Aorta (tissue), 5 donors: ENCODE data around the gene DVL1. TPM values are rescaled to one million over a fixed set of nuclear protein-coding genes. Genes with fewer than 3 reads are reported as not detected.
"Not testable (repeated sequence)": the region's sequence is repeated elsewhere in the genome, so short reads cannot be mapped to it uniquely, and the experiment has no call there.

Source experiments
- ATAC-seq: fragments of 200-7000 bp; cut with Tn5 transposase; one replicate; pipeline ENCODE4 v1.9.1; 2022; ENCODE audit warnings: moderate library complexity; ENCODE audit not compliant: low FRiP score
- DNase-seq, 2 donors: peaks; one replicate each; pipeline ENCODE4 v3.0.0-alpha.2; 2020
- H3K27ac ChIP-seq, 2 donors: one replicate each; pipeline ENCODE4 v1.5.1; 2013; ENCODE audit warnings: low read length in 2 of 2, mild to moderate bottlenecking in 2 of 2, moderate library complexity in 2 of 2, control low read depth in 1 of 2, inconsistent platforms in 1 of 2, low read depth in 1 of 2
- H3K27me3 ChIP-seq, 2 donors: one replicate each; pipeline ENCODE4 v1.6.1; 2013; ENCODE audit warnings: control low read depth in 1 of 2, low read length in 1 of 2, mild to moderate bottlenecking in 1 of 2, moderate library complexity in 1 of 2; ENCODE audit not compliant: insufficient read depth in 2 of 2, control insufficient read depth in 1 of 2
- H3K36me3 ChIP-seq, 2 donors: one replicate each; pipeline ENCODE4 v1.6.1; 2013; ENCODE audit warnings: control low read depth in 1 of 2, low read length in 1 of 2, mild to moderate bottlenecking in 1 of 2; ENCODE audit not compliant: insufficient read depth in 2 of 2, control insufficient read depth in 1 of 2
- H3K4me1 ChIP-seq, 2 donors: one replicate each; pipeline ENCODE4 v1.6.1; 2013; ENCODE audit warnings: low read length in 2 of 2, control low read depth in 1 of 2, mild to moderate bottlenecking in 1 of 2, moderate library complexity in 1 of 2; ENCODE audit not compliant: insufficient read depth in 2 of 2, control insufficient read depth in 1 of 2
- H3K4me3 ChIP-seq, 2 donors: one replicate each; pipeline ENCODE4 v1.5.1; 2013; ENCODE audit warnings: low read length in 2 of 2, control low read depth in 1 of 2, mild to moderate bottlenecking in 1 of 2
- H3K9me3 ChIP-seq: one replicate; pipeline ENCODE4 v1.6.1; 2013; ENCODE audit warnings: mild to moderate bottlenecking, low read length; ENCODE audit not compliant: control insufficient read depth
- WGBS, 2 donors: extraction: QIAGEN DNeasy Blood & Tissue Kit; methylation state at CpG; one replicate each; pipeline ENCODE4 v1.1.7; 2013; 5-methylcytosine and 5-hydroxymethylcytosine counted together
- intact Hi-C, 2 donors: fragments of 100-400 bp; cut with DNase I; formaldehyde crosslinking; loops; one replicate each; pipeline versions ENCODE4 v1.14.2 to v1.15.0; 2022
- polyA plus RNA-seq, 2 donors: library from polyadenylated mRNA; stranded (reverse); fragments of 200-250 nt; gene quantifications; one replicate each; pipeline ENCODE4 v1.2.3, GENCODE V29; 2013
- total RNA-seq, 2 donors: library from RNA; stranded (reverse); fragmentation: NEBNext Ultra II Directional; extraction: Animal tissue kit (Norgen Biotek cat#: 25700); gene quantifications; one replicate each; pipeline ENCODE4 v1.2.1, GENCODE V29; 2021
- donor health status: healthy with polysubstance abuse.
- donor health status: Bipolar disorder and iron deficiency.
- donor health status: DM: no; HTN: no; CAD: no.
- donor health status: DM: no; HTN: no; CAD: no.
- donor health status: DM: yes; HTN: yes; CAD: no.

Gene DVL1
- total and polyA plus RNA-seq, 4 donors: 21.2 to 71.9 (median 51.2) TPM

DNA sequence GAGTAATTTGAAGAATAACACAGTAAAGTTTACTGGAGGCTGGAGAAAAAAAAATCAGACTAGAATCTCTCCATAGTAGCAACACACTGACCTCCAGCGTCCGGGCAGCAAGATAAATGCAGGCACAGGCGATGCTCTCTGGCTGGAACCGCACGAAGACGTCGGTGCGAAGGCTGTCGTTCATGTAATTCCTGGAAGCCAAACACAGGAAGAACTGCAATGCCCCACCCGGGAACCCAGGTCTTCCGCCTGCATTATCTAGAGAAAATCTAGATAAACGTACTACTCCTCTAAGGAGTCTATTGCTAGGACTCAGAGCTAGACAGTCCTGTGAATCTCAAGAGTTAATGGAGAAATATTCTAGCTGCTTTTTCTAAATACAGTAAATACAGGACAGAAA, 41.5 kb upstream of the DVL1 start:
- WGBS, 2 donors: 88 to 90% methylated on average over 12 of the region's 12 CpGs
- Histone ChIP-seq H3K27me3 (no peaks in the 10 kb centered on the region), H3K4me1 (no peaks in the 10 kb centered on the region), H3K36me3 (peaks cover 3 to 27% of the 10 kb centered on the region in 2 donors), H3K4me3 (no peak overlapping the region), H3K9me3 (no peaks in the 10 kb centered on the region), H3K27ac (no peak overlapping the region)
- DNase-seq (no peak), ATAC-seq (no peak)
- intact Hi-C loops: no loop called here

GRCh38 chr1:1388078-1388472, 38.9 kb upstream of the DVL1 start:
- WGBS, 2 donors: 95 to 98% methylated on average over 16 of the region's 16 CpGs
- DNase-seq: no peak
- intact Hi-C loops: no loop called here
- Histone ChIP-seq H3K4me1 (no peaks in the 10 kb centered on the region), H3K36me3 (peaks cover 3 to 23% of the 10 kb centered on the region in 2 donors), H3K27ac (no peak overlapping the region), H3K4me3 (no peak overlapping the region), H3K9me3 (no peaks in the 10 kb centered on the region), H3K27me3 (no peaks in the 10 kb centered on the region)
- ATAC-seq: no peak

DNA sequence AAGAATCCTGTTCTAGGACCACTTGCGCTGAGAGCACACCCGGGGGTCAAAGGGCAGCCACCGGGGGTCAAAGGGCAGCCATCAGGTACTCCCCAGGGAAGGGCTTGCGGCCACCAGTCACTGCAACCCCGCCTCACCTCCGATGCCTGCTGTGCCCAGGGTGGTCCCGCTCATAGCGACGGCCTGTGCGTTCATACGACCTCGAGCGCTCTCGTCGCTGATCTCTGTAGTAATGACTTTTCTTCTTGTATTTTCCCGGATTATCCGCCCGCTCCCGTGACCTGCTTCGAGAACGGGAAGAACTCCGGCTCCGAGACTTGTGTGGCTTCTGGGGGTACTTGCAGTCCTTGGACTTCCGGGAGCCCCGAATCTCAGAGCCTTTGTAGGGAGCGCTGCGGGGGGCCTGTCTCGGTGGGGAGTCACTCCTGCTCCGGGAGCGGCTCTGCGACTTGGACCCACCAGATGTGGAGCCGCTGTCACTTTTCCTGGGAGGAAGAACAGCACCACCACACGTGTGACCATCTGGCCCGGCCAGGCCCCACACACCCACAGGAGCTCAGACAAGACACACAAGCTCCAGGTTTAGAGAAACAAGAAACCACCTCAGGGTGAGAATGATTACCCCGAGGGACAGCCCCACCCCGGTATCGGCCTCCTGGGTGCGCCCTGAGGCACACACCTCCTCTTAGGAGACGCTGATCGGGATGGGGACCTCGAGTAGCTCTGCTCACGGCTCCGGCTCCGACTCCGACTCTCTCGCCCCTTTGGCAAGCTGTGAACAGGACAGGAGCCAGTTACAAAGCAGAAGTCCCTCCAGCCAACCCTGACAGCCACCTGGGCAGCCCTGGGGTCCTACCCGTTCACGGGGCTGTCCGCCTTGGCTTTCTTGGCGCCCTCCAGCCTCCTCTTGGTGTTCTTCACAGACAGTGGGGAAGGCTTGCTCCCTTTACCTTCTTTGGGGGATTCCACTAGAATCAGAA, 38.2 kb upstream of the DVL1 start:
- no peaks in the 10 kb centered on the region for H3K27me3 ChIP-seq
- DNase-seq (no peak), ATAC-seq (no peak)
- H3K27ac ChIP-seq: no peak overlapping the region
- intact Hi-C loops: no loop called here
- 94% methylated on average over 50 of the region's 50 CpGs for WGBS, 2 donors
- no peak overlapping the region for H3K4me3 ChIP-seq
- no peaks in the 10 kb centered on the region for H3K4me1 ChIP-seq
- H3K9me3 ChIP-seq: no peaks in the 10 kb centered on the region
- peaks cover 3 to 21% of the 10 kb centered on the region in 2 donors for H3K36me3 ChIP-seq

GRCh38 chr1:1385931-1386330, 36.7 kb upstream of the DVL1 start:
- no peaks in the 10 kb centered on the region for H3K27me3 ChIP-seq
- ATAC-seq (no peak), DNase-seq (no peak)
- H3K4me1 ChIP-seq: no peaks in the 10 kb centered on the region
- H3K36me3 ChIP-seq: peaks cover 3 to 18% of the 10 kb centered on the region in 2 donors
- H3K9me3 ChIP-seq: no peaks in the 10 kb centered on the region
- H3K4me3 ChIP-seq: no peak overlapping the region
- 91 to 92% methylated on average over 8 of the region's 8 CpGs for WGBS, 2 donors
- no peak overlapping the region for H3K27ac ChIP-seq
- intact Hi-C loops: no loop called here

DNA sequence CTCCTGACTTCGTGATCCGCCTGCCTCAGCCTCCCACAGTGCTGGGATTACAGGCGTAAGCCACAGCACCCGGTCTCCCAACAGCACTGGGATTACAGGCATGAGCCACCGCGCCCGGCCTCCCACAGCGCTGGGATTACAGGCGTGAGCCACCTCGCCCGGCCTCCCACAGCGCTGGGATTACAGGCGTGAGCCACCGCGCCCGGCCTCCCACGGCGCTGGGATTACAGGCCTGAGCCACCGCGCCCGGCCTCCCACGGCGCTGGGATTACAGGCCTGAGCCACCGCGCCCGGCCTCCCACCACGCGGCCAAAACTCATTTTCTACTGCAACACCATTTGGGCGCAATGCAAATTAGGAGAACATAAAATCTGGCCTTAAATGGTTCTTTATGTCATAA, 36.1 kb upstream of the DVL1 start:
- ATAC-seq, H3K4me1 ChIP-seq, H3K27ac ChIP-seq, H3K9me3 ChIP-seq, H3K4me3 ChIP-seq, H3K27me3 ChIP-seq, DNase-seq, intact Hi-C loops: not testable (repeated sequence)
- peaks cover 3 to 18% of the 10 kb centered on the region in 2 donors for H3K36me3 ChIP-seq
- WGBS, 2 donors: 94 to 95% methylated on average over 29 of the region's 29 CpGs

DNA sequence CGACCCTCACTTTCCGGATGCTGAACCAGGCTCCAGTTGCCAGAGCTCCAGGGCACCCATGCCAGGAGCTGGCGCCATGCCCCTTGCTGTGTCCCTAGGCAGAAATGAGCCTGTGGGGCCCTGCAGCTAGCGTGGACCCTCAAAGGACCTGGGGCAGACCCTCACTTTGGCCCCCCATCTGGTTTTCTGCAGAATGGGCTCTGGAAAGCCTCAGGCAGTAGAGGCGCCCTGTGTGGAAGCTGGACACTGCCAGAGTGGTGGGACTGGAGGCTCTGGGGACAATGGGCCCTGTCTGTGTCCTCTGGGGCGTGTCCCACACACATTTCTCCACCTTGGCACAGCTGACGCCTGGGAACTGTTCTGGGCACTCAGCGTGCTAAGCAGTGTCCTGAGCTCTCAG, 32.1 kb upstream of the DVL1 start:
- intact Hi-C loops: no loop called here
- no peak for ATAC-seq
- 66 to 69% methylated on average over 8 of the region's 8 CpGs for WGBS, 2 donors

DNA sequence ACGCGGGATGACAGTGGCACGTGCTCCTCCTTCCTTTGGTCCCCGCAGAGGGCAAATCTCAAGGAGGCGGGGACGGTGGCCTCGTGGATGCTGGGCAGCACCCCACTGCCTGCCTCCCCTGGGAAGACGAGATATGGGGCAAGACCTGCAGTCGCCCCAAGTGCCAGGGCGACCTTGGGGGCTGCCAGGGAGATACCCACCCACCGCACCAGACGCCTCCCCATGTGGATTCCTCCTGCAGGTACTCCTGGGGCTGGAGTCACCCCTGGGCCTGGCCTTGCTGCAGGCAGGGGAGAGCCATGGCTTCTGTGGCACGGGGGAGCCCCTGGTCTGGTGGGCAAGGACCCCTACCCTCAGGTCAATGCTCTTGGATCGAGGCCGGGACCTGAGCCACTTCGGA, 31.6 kb upstream of the DVL1 start:
- no peak overlapping the region for H3K4me3 ChIP-seq
- intact Hi-C loops: no loop called here
- DNase-seq: no peak
- no peaks in the 10 kb centered on the region for H3K27me3 ChIP-seq
- WGBS, 2 donors: 87 to 92% methylated on average over 16 of the region's 16 CpGs
- H3K4me1 ChIP-seq: no peaks in the 10 kb centered on the region
- H3K9me3 ChIP-seq: no peaks in the 10 kb centered on the region
- no peak overlapping the region for H3K27ac ChIP-seq
- ATAC-seq: no peak
- no peaks in the 10 kb centered on the region for H3K36me3 ChIP-seq

More for the DNA sequence above, 32.1 kb upstream of the DVL1 start:
- DNase-seq: no peak
- Histone ChIP-seq H3K27ac (no peak overlapping the region), H3K27me3 (no peaks in the 10 kb centered on the region), H3K36me3 (peaks cover 0 to 3% of the 10 kb centered on the region in 2 donors), H3K4me3 (no peak overlapping the region), H3K9me3 (no peaks in the 10 kb centered on the region), H3K4me1 (no peaks in the 10 kb centered on the region)

DNA sequence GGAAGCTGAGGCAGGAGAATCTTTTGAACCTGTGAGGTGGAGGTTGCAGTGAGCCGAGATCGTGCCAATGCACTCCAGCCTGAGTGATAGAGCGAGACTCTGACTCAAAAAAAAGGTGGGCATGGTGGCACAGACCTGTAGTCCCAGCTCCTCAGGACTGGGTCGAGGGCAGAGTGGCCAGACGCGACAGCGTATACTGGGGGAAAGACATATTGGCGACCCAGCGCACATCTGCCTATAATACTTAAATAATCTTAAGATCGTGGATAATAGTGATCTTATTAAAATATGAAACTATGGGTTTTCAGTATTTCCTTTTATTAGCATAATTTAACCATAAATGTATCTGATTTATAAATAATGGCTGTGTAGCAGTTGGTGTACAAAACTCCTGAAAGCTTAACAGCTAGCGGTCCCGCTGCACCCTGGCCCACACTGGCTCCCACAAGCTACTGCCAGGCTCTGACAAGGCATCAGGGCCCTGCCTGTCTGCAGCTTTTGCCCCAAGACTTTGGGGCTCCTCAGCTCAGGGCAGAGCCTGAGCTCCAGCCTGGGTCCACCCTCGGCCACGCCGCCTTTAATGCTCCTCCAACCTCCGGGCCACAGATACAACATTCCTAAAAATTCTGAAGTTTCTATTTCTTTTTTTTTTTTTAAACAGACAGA, 28.5 kb upstream of the DVL1 start:
- no peak overlapping the region for H3K27ac ChIP-seq
- no peaks in the 10 kb centered on the region for H3K9me3 ChIP-seq
- ATAC-seq (no peak), DNase-seq (no peak)
- intact Hi-C loops: no loop called here
- no peaks in the 10 kb centered on the region for H3K4me1 ChIP-seq
- H3K36me3 ChIP-seq: no peaks in the 10 kb centered on the region
- 90 to 92% methylated on average over 16 of the region's 16 CpGs for WGBS, 2 donors
- H3K4me3 ChIP-seq: no peak overlapping the region
- no peaks in the 10 kb centered on the region for H3K27me3 ChIP-seq
